Measurements from ENCODE around the gene VWDE. TPM values are rescaled to one million over a fixed set of nuclear protein-coding genes. Genes with fewer than 3 reads are reported as not detected.

The VWDE gene
- total and polyA plus RNA-seq, 7 donors = 0.05 TPM; not detected in 6

- 68 to 80% (median 70%) methylated on average over 5 of the region's 5 CpGs for WGBS, 3 donors
- Histone ChIP-seq H3K9me3 (no peaks in the 10 kb centered on the region), H3K27ac (no peak overlapping the region), H3K4me3 (no peak overlapping the region), H3K4me1 (no peaks in the 10 kb centered on the region), H3K36me3 (ENCODE audit: insufficient read depth in 1 of 2, low read depth in 1 of 2) (no peaks in the 10 kb centered on the region), H3K27me3 (ENCODE audit: insufficient read depth in 3 of 3, low read length in 2 of 3) (no peaks in the 10 kb centered on the region)
- DNase-seq (no peak), ATAC-seq (no peak)
- no peak for TF ChIP-seq CTCF (IDR thresholded peaks at IDR 0.05)
- intact Hi-C loops (cut with DNase I) = no loop called here
Measured at GRCh38 chr7:12391922-12392615, 11.6 kb downstream of the VWDE start.

GRCh38 chr7:12389089-12389700, 14.5 kb downstream of the VWDE start:
- 77 to 88% (median 86%) methylated on average over 1 of the region's 1 CpG for WGBS, 3 donors
- H3K27me3 ChIP-seq (ENCODE audit: insufficient read depth in 3 of 3, low read length in 2 of 3) = no peaks in the 10 kb centered on the region
- ATAC-seq = no peak

GRCh38 chr7:12386313-12386740, 17.3 kb downstream of the VWDE start:
- DNase-seq (no peak), ATAC-seq (no peak)
- Histone ChIP-seq H3K27ac (no peak overlapping the region), H3K27me3 (ENCODE audit: insufficient read depth in 3 of 3, low read length in 2 of 3) (no peaks in the 10 kb centered on the region), H3K36me3 (ENCODE audit: insufficient read depth in 1 of 2, low read depth in 1 of 2) (no peaks in the 10 kb centered on the region), H3K4me1 (no peaks in the 10 kb centered on the region), H3K9me3 (no peaks in the 10 kb centered on the region), H3K4me3 (no peak overlapping the region)
- TF ChIP-seq CTCF (IDR thresholded peaks at IDR 0.05) = no peak
- intact Hi-C loops (cut with DNase I) = no loop called here
- 58 to 62% (median 59%) methylated on average over 5 of the region's 5 CpGs for WGBS, 3 donors

More at GRCh38 chr7:12389089-12389700, 14.5 kb downstream of the VWDE start:
- Histone ChIP-seq H3K4me1 (no peaks in the 10 kb centered on the region), H3K27ac (no peak overlapping the region), H3K36me3 (ENCODE audit: insufficient read depth in 1 of 2, low read depth in 1 of 2) (no peaks in the 10 kb centered on the region), H3K9me3 (no peaks in the 10 kb centered on the region), H3K4me3 (no peak overlapping the region)
- peak; percentile 25 for TF ChIP-seq CTCF (IDR thresholded peaks at IDR 0.05)
- no peak for DNase-seq
- intact Hi-C loops (cut with DNase I) = no loop called here

GRCh38 chr7:12385364-12385786, 18.3 kb downstream of the VWDE start:
- Histone ChIP-seq H3K9me3 (no peaks in the 10 kb centered on the region), H3K4me3 (no peak overlapping the region), H3K4me1 (no peaks in the 10 kb centered on the region), H3K27ac (no peak overlapping the region), H3K27me3 (ENCODE audit: insufficient read depth in 3 of 3, low read length in 2 of 3) (no peaks in the 10 kb centered on the region), H3K36me3 (ENCODE audit: insufficient read depth in 1 of 2, low read depth in 1 of 2) (no peaks in the 10 kb centered on the region)
- TF ChIP-seq CTCF (IDR thresholded peaks at IDR 0.05) = no peak
- intact Hi-C loops (cut with DNase I) = no loop called here
- no peak for ATAC-seq
- no peak for DNase-seq
- 8 to 18% (median 17%) methylated on average over 2 of the region's 2 CpGs for WGBS, 3 donors
